K562 (cell line): ENCODE measurements around the gene DGKE. TPM values are rescaled to one million over a fixed set of nuclear protein-coding genes. Genes with fewer than 3 reads are reported as not detected.

Source experiments
- CCNT2 ChIP-seq: IDR thresholded peaks from 2 replicates; pipeline ENCODE4 v1.6.1; 2011; ENCODE audit warnings: borderline replicate concordance, low read depth, mild to moderate bottlenecking, moderate library complexity, mixed read lengths, low read length; ENCODE audit not compliant: insufficient read length; ENCODE audit errors: extremely low read depth
- CREB3 ChIP-seq: fragments of 450-650 bp; conservative IDR thresholded peaks from 2 replicates; pipeline ENCODE4 v1.6.1; 2016; ENCODE audit warnings: missing genetic modification characterization, low read depth, mild to moderate bottlenecking, missing compliant biosample characterization, moderate library complexity
- DMBX1 ChIP-seq: fragments of 250-450 bp; sonication (Bioruptor Pico); IDR thresholded peaks from 2 replicates; pipeline ENCODE4 v1.8.0; 2022; ENCODE audit warnings: inconsistent platforms, mild to moderate bottlenecking, moderate library complexity, borderline replicate concordance
- EGR1 ChIP-seq: fragments of 450-650 bp; conservative IDR thresholded peaks from 2 replicates; pipeline ENCODE4 v1.6.1; 2017; ENCODE audit warnings: mild to moderate bottlenecking
- ESRRB ChIP-seq: fragments of 250-450 bp; sonication (Bioruptor Pico); IDR thresholded peaks from 2 replicates; pipeline ENCODE4 v1.5.0; 2020; ENCODE audit warnings: mild to moderate bottlenecking, moderate library complexity, borderline replicate concordance
- ETV5 ChIP-seq: sonication (generic); formaldehyde crosslinking; IDR thresholded peaks from 2 replicates; pipeline ENCODE4 v1.4.0; 2020; ENCODE audit warnings: low read depth, mild to moderate bottlenecking, missing genetic modification reagents
- GATAD2A ChIP-seq: fragments of 450-650 bp; IDR thresholded peaks from 2 replicates; pipeline ENCODE4 v1.6.1; 2017
- GMEB1 ChIP-seq: fragments of 250-450 bp; sonication (Bioruptor Pico); IDR thresholded peaks from 2 replicates; pipeline ENCODE4 v1.4.0; 2020; ENCODE audit warnings: mild to moderate bottlenecking
- HEY1 ChIP-seq: fragments of 250-450 bp; sonication (Bioruptor Pico); IDR thresholded peaks from 2 replicates; pipeline ENCODE4 v1.5.0; 2020; ENCODE audit warnings: mild to moderate bottlenecking, moderate library complexity, borderline replicate concordance
- MEF2A ChIP-seq: IDR thresholded peaks from 2 replicates; pipeline ENCODE4 v1.6.1; 2011; ENCODE audit warnings: low read depth, mild to moderate bottlenecking, low read length, moderate library complexity; ENCODE audit not compliant: control insufficient read depth
- POLR3G ChIP-seq: IDR thresholded peaks from 2 replicates; pipeline ENCODE4 v1.6.1; 2011; ENCODE audit not compliant: insufficient read length, insufficient replicate concordance; ENCODE audit errors: extremely low read depth
- PPARD ChIP-seq: fragments of 250-450 bp; sonication (Bioruptor Pico); IDR thresholded peaks from 2 replicates; pipeline ENCODE4 v1.8.0; 2022; ENCODE audit warnings: inconsistent platforms, mild to moderate bottlenecking, moderate library complexity
- RB1 ChIP-seq: fragments of 450-650 bp; IDR thresholded peaks from 2 replicates; pipeline ENCODE4 v1.6.1; 2017; ENCODE audit warnings: low read depth, mild to moderate bottlenecking
- SIN3B ChIP-seq: fragments of 450-650 bp; IDR thresholded peaks from 2 replicates; pipeline ENCODE4 v1.6.1; 2017; ENCODE audit warnings: low read depth, mild to moderate bottlenecking, moderate library complexity
- TCF3 ChIP-seq: sonication (generic); formaldehyde crosslinking; IDR thresholded peaks from 2 replicates; pipeline ENCODE4 v1.4.0; 2020; ENCODE audit warnings: mild to moderate bottlenecking, missing genetic modification reagents
- TCF7L2 ChIP-seq: fragments of 150-350 bp; IDR thresholded peaks from 2 replicates; pipeline ENCODE4 v1.6.1; 2016; ENCODE audit warnings: low read depth, mild to moderate bottlenecking, low read length, moderate library complexity
- THAP12 ChIP-seq: fragments of 250-450 bp; sonication (Bioruptor Pico); IDR thresholded peaks from 2 replicates; pipeline ENCODE4 v1.9.0; 2021; ENCODE audit warnings: mild to moderate bottlenecking, inconsistent platforms
- TSC22D4 ChIP-seq: fragments of 450-650 bp; IDR thresholded peaks from 2 replicates; pipeline ENCODE4 v1.6.1; 2016; ENCODE audit warnings: missing genetic modification characterization, missing biosample characterization, control low read depth
- ZMIZ1 ChIP-seq, 2 experiments: fragments of 150-350 bp in 1 of 2; IDR thresholded peaks; 2 replicates each; pipeline ENCODE4 v1.6.1; 2012 to 2016; ENCODE audit warnings: low read depth in 2 of 2, low read length in 2 of 2, mild to moderate bottlenecking in 1 of 2, moderate library complexity in 1 of 2
- polyA plus RNA-seq, 8 experiments: library from polyadenylated mRNA; depleted of rRNA in 4 of 8; stranded (reverse) in 5 of 8; unstranded in 3 of 8; fragments of >200 nt; fragmentation: Nextera tagmentation in 2 of 8; fragmentation: Illumina TruSeq in 1 of 8; extraction: Ambion mirVana in 2 of 8; extraction: Trizol in 1 of 8; gene quantifications; 2 replicates each; pipeline versions ENCODE4 v1.2.1 to v1.2.3, GENCODE V29; 2011 to 2014; ENCODE audit warnings: inconsistent platforms in 1 of 8, missing spikeins in 1 of 8
- total RNA-seq, 7 experiments: library from RNA; depleted of rRNA in 6 of 7; stranded (reverse); fragments of >200 nt in 6 of 7; fragmentation: Illumina TruSeq in 2 of 7; extraction: Trizol in 2 of 7; gene quantifications; 2 replicates each; pipeline versions ENCODE4 v1.2.1 to v1.2.3, GENCODE V29; 2011 to 2021; ENCODE audit warnings: low replicate concordance in 1 of 7

Gene DGKE
- total and polyA plus RNA-seq, 9 of the 15 experiments (the other 6 are each of a cell fraction or from before 2014, with no cell fraction given), result 1.3 to 9.9 (median 5.9) TPM

GRCh38 chr17:56913867-56914580, 80.1 kb downstream of the DGKE start, which contains the start of gene TRIM25 (continued):
- TF ChIP-seq ZMIZ1 (IDR thresholded peaks at IDR 0.05; ENCODE audit: low read depth in 2 of 2, low read length in 2 of 2) (peak in 1 of 2 experiments; percentile 80; a peak in 1 of 4 replicates), ETV5 (CRISPR knock-in tag) (peak; percentile 73), THAP12 (CRISPR knock-in tag) (peak; percentile 90), ESRRB (CRISPR knock-in tag) (no peak), TCF3 (CRISPR knock-in tag) (peak; percentile 20; the same call in 1 of the 2 replicates), DMBX1 (no peak; the same call in 1 of the 2 replicates), RB1 (peak; percentile 74), CCNT2 (peak; percentile 81), MEF2A (no peak), GATAD2A (0 out of 2 replicates have a peak, but pooled peaks have one; percentile 24), TSC22D4 (no peak), PPARD (CRISPR knock-in tag) (no peak), CREB3 (tag) (no peak), GMEB1 (CRISPR knock-in tag) (peak; percentile 38; the same call in 1 of the 2 replicates), HEY1 (CRISPR knock-in tag) (no peak), POLR3G (no peak), EGR1 (0 out of 2 replicates have a peak, but pooled peaks have one; percentile 41), TCF7L2 (no peak), SIN3B (peak; percentile 46; the same call in 1 of the 2 replicates)
